Effector memory CD4-positive, alpha-beta T cell (primary cell): ENCODE data around the gene HPSE2.
"Not testable (repeated sequence)": the region's sequence is repeated elsewhere in the genome, so short reads cannot be mapped to it uniquely, and the experiment has no call there.

Experiments used
- DNase-seq, 3 donors: peaks; one replicate each; pipeline ENCODE4 v3.0.0-alpha.2; 2020
- H3K27ac ChIP-seq: 2 replicates; pipeline ENCODE4 v1.7.0; 2013; ENCODE audit warnings: mild to moderate bottlenecking, low read length, moderate library complexity; ENCODE audit not compliant: insufficient read depth, poor library complexity, severe bottlenecking
- H3K27me3 ChIP-seq: replicated peaks from 2 replicates; pipeline ENCODE4 v1.7.0; 2013; ENCODE audit warnings: mild to moderate bottlenecking, low read length; ENCODE audit not compliant: insufficient read depth, control insufficient read depth, poor library complexity, severe bottlenecking
- H3K36me3 ChIP-seq: 2 replicates; pipeline ENCODE4 v1.7.0; 2013; ENCODE audit warnings: mild to moderate bottlenecking, low read length, moderate library complexity; ENCODE audit not compliant: control insufficient read depth, insufficient read depth
- H3K4me1 ChIP-seq: 2 replicates; pipeline ENCODE4 v1.7.0; 2013; ENCODE audit warnings: low read length, mild to moderate bottlenecking; ENCODE audit not compliant: control insufficient read depth, insufficient read depth, poor library complexity, severe bottlenecking
- H3K4me3 ChIP-seq: 2 replicates; pipeline ENCODE4 v1.7.0; 2013; ENCODE audit warnings: low read length, low read depth, mild to moderate bottlenecking; ENCODE audit not compliant: insufficient read depth, poor library complexity, severe bottlenecking
- H3K9me3 ChIP-seq: 2 replicates; pipeline ENCODE4 v1.7.0; 2013; ENCODE audit warnings: mild to moderate bottlenecking, low read length, moderate library complexity; ENCODE audit not compliant: control insufficient read depth

HPSE2 gene

GRCh38 chr10:98555021-98555619, 680.5 kb downstream of the HPSE2 start:
- H3K4me3 ChIP-seq: no peak overlapping the region
- H3K27ac ChIP-seq: no peak overlapping the region

GRCh38 chr10:98541561-98541960, 694.1 kb downstream of the HPSE2 start:
- H3K4me3 ChIP-seq, H3K36me3 ChIP-seq, H3K9me3 ChIP-seq, H3K4me1 ChIP-seq, DNase-seq, H3K27ac ChIP-seq, H3K27me3 ChIP-seq: not testable (repeated sequence)

More at GRCh38 chr10:98555021-98555619, 680.5 kb downstream of the HPSE2 start:
- Histone ChIP-seq H3K36me3 (no peaks in the 10 kb centered on the region), H3K27me3 (no peaks in the 10 kb centered on the region), H3K4me1 (no peaks in the 10 kb centered on the region), H3K9me3 (no peaks in the 10 kb centered on the region)
- DNase-seq: no peak

GRCh38 chr10:98539578-98539977, 696.1 kb downstream of the HPSE2 start:
- no peak overlapping the region for H3K4me3 ChIP-seq
- H3K4me1 ChIP-seq: no peaks in the 10 kb centered on the region
- H3K9me3 ChIP-seq: no peaks in the 10 kb centered on the region
- DNase-seq: no peak
- no peak overlapping the region for H3K27ac ChIP-seq
- H3K36me3 ChIP-seq: no peaks in the 10 kb centered on the region
- H3K27me3 ChIP-seq: no peaks in the 10 kb centered on the region

GRCh38 chr10:98538472-98538871, 697.2 kb downstream of the HPSE2 start:
- Histone ChIP-seq H3K9me3 (no peaks in the 10 kb centered on the region), H3K27me3 (no peaks in the 10 kb centered on the region)
- no peak for DNase-seq

GRCh38 chr10:98536551-98536950, 699.1 kb downstream of the HPSE2 start:
- no peaks in the 10 kb centered on the region for H3K4me1 ChIP-seq
- no peaks in the 10 kb centered on the region for H3K36me3 ChIP-seq
- no peak overlapping the region for H3K4me3 ChIP-seq
- no peaks in the 10 kb centered on the region for H3K27me3 ChIP-seq
- no peak overlapping the region for H3K27ac ChIP-seq
- DNase-seq: no peak
- H3K9me3 ChIP-seq: no peaks in the 10 kb centered on the region

More at GRCh38 chr10:98538472-98538871, 697.2 kb downstream of the HPSE2 start:
- no peak overlapping the region for H3K4me3 ChIP-seq
- H3K27ac ChIP-seq: no peak overlapping the region
- H3K36me3 ChIP-seq: no peaks in the 10 kb centered on the region
- no peaks in the 10 kb centered on the region for H3K4me1 ChIP-seq

GRCh38 chr10:98533746-98534445, 701.8 kb downstream of the HPSE2 start:
- DNase-seq: no peak
- no peaks in the 10 kb centered on the region for H3K36me3 ChIP-seq
- H3K4me3 ChIP-seq: no peak overlapping the region
- H3K27me3 ChIP-seq: no peaks in the 10 kb centered on the region
- no peak overlapping the region for H3K27ac ChIP-seq
- H3K9me3 ChIP-seq: no peaks in the 10 kb centered on the region
- no peaks in the 10 kb centered on the region for H3K4me1 ChIP-seq

GRCh38 chr10:98533241-98533640, 702.4 kb downstream of the HPSE2 start:
- Histone ChIP-seq H3K4me3 (no peak overlapping the region), H3K27me3 (no peaks in the 10 kb centered on the region), H3K4me1 (no peaks in the 10 kb centered on the region), H3K27ac (no peak overlapping the region), H3K9me3 (no peaks in the 10 kb centered on the region), H3K36me3 (no peaks in the 10 kb centered on the region)
- no peak for DNase-seq

GRCh38 chr10:98528805-98529183, 706.9 kb downstream of the HPSE2 start:
- no peak for DNase-seq
- H3K36me3 ChIP-seq: no peaks in the 10 kb centered on the region
- no peaks in the 10 kb centered on the region for H3K4me1 ChIP-seq

GRCh38 chr10:98528166-98528804, 707.4 kb downstream of the HPSE2 start:
- Histone ChIP-seq H3K9me3 (no peaks in the 10 kb centered on the region), H3K4me3 (no peak overlapping the region), H3K27me3 (no peaks in the 10 kb centered on the region), H3K27ac (no peak overlapping the region), H3K4me1 (no peaks in the 10 kb centered on the region), H3K36me3 (no peaks in the 10 kb centered on the region)
- DNase-seq: no peak

More at GRCh38 chr10:98528805-98529183, 706.9 kb downstream of the HPSE2 start:
- no peak overlapping the region for H3K4me3 ChIP-seq
- no peak overlapping the region for H3K27ac ChIP-seq
- no peaks in the 10 kb centered on the region for H3K9me3 ChIP-seq
- H3K27me3 ChIP-seq: no peaks in the 10 kb centered on the region

GRCh38 chr10:98525969-98526368, 709.7 kb downstream of the HPSE2 start:
- no peak overlapping the region for H3K27ac ChIP-seq
- H3K36me3 ChIP-seq: no peaks in the 10 kb centered on the region
- H3K9me3 ChIP-seq: no peaks in the 10 kb centered on the region
- H3K4me3 ChIP-seq: no peak overlapping the region
- H3K4me1 ChIP-seq: no peaks in the 10 kb centered on the region
- no peaks in the 10 kb centered on the region for H3K27me3 ChIP-seq
- no peak for DNase-seq
